ENCODE data around the gene HIPK1. TPM values are rescaled to one million over a fixed set of nuclear protein-coding genes. Genes with fewer than 3 reads are reported as not detected.

The HIPK1 gene
- total and polyA plus RNA-seq, 2 of the 13 experiments (the other 11 are each of a cell fraction or from before 2014, with no cell fraction given), result 20.8 to 33.4 TPM

DNA sequence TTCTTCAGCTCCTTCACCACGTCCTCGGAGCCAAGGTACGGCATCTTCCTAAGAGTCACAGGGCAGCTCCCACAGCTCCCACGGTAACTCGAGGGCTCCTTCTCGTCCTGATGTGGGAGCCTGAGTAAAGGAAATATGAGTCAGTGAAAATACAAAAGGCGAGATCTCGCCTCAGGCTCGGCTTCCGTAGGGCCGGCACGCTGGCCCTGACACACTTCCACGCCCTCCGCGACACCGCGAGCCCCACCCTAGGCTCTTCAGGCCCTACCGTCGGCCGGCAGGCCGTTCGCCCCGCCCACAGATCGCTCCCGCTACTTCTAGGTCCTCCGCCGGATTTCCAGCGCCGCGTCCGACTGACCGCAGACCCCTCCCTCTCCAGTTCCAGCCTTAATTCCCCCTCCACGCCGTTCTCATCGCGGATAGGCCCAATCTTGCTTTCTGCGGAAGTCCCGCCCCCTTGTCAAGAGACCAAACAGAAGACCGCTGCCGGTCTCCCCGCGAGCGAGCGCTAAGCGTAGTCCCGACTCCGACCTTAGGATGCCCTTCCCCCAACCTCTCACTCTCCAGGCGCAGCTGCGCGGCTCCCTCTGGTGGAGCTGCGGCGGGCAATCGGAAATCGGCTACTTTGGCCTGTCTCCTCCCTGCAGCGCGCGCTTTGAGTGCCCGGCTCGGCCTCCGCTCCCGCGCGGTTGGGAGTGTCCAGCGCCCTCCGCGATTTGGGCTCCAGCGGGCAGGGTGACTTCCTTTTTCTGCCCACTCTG lies 24.3 kb upstream of the HIPK1 start, which contains the start of the genes AP4B1 and DCLRE1B (continued):
- no peak for TF ChIP-seq PCBP2 (optimal IDR thresholded peaks at IDR 0.05; ENCODE audit: low read depth, low read length, poor library complexity, severe bottlenecking)
- no peak for TF ChIP-seq ZFP36 (IDR thresholded peaks at IDR 0.05; ENCODE audit: borderline replicate concordance, low read depth, low read length, partially characterized antibody)
- TF ChIP-seq, protein P1, sequence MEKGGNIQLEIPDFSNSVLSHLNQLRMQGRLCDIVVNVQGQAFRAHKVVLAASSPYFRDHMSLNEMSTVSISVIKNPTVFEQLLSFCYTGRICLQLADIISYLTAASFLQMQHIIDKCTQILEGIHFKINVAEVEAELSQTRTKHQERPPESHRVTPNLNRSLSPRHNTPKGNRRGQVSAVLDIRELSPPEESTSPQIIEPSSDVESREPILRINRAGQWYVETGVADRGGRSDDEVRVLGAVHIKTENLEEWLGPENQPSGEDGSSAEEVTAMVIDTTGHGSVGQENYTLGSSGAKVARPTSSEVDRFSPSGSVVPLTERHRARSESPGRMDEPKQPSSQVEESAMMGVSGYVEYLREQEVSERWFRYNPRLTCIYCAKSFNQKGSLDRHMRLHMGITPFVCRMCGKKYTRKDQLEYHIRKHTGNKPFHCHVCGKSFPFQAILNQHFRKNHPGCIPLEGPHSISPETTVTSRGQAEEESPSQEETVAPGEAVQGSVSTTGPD (CRISPR knock-in tag; IDR thresholded peaks at IDR 0.05), result no peak

DNA sequence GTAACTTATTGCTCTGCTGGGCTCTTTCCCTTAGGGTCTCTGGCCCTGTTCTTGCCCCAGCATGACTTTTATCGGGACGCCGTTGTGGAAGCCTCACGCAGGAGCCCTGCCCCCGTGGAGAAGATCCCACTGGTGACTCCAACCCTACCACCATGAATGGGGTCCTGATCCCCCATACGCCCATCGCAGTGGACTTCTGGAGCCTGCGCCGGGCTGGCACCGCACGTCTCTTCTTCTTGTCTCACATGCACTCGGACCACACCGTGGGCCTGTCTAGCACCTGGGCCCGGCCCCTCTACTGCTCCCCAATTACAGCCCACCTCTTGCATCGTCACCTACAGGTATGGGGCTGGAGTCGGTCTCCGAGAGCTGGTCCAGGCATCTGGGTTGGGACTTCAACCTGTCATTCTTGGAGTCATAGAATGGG lies 23.7 kb upstream of the HIPK1 start:
- Histone ChIP-seq H3K9ac (ENCODE audit: insufficient read depth, low read depth, low read length) (peak overlapping the region; percentile 89), H3K27me3 (ENCODE audit: control insufficient read depth in 1 of 2, insufficient read depth in 2 of 2, low read length in 2 of 2) (no peaks in the 10 kb centered on the region; a peak in 1 of 5 replicates), H3K9me3 (ENCODE audit: low read length) (no peaks in the 10 kb centered on the region), H3K4me1 (ENCODE audit: insufficient read depth, low read length) (peaks cover 24% of the 10 kb centered on the region; the same call in 1 of the 2 replicates), H3K79me2 (ENCODE audit: insufficient read depth, low read length) (peaks cover 16% of the 10 kb centered on the region), H3K4me3 (replicated peaks in 1 of 3; ENCODE audit: insufficient read depth in 1 of 3, low read depth in 2 of 3, low read length in 3 of 3) (peak overlapping the region; percentile 81 to 90 (median 88)), H3K36me3 (replicated peaks in 1 of 2; ENCODE audit: control insufficient read depth in 1 of 2, insufficient read depth in 2 of 2, low read length in 2 of 2) (peaks cover 0 to 23% of the 10 kb centered on the region in 2 experiments; a peak in 3 of 5 replicates), H2AFZ (ENCODE audit: low read length) (peak overlapping the region; percentile 62), H3K4me2 (ENCODE audit: low read depth, low read length) (peak overlapping the region; percentile 90), H3K27ac (ENCODE audit: extremely low read length, insufficient read depth, low read length) (peak overlapping the region; percentile 78), H4K20me1 (ENCODE audit: insufficient read depth, low read length) (no peaks in the 10 kb centered on the region)
- WGBS (ENCODE audit: low lambda C conversion rate), result 3% methylated on average over 10 of the region's 17 CpGs
- intact Hi-C loops (cut with micrococcal nuclease; ENCODE audit: unreplicated experiment), result loop anchor here (1.0 kb wide), 3 partner anchors 24 to 93 kb away; partner anchors contain the start of genes HIPK1 and RSBN1
- ATAC-seq, result peak; percentile 37
- no peak for FAIRE-seq
- TSS peak; percentile 65 for BruUV-seq (replicated peaks)
- in situ Hi-C loops (cut with HindIII; ENCODE audit: extremely low pct_ligation_motif_present, low pct_unique_long_range_greater_than_20kb), result no loop called here
- peak; percentile 15 for DNase-seq (ENCODE audit: low spot score)
- POLR2A ChIA-PET, result interaction anchor here (0.6 to 3.5 kb wide), 4 partner anchors 24 to 93 kb away, joined by 3 to 102 read pairs (median 6); partner anchors contain the start of genes HIPK1 and RSBN1
- CTCF ChIA-PET (ENCODE audit: low intra/inter-chr PET ratio, low total read pairs), result interaction anchor here (0.9 to 2.0 kb wide), 2 partner anchors 24 to 70 kb away, joined by 3 to 6 read pairs; partner anchors contain the start of gene HIPK1
- no peak for TF ChIP-seq HMGA1 (CRISPR knock-in tag; conservative IDR thresholded peaks at IDR 0.05)
- no peak for TF ChIP-seq HOXD1 (CRISPR knock-in tag; IDR thresholded peaks at IDR 0.05)
- TF ChIP-seq ZNF777 (CRISPR knock-in tag; IDR thresholded peaks at IDR 0.05), result 0 out of 2 replicates have a peak, but pooled peaks have one; percentile 26
- no peak for TF ChIP-seq ZBTB38 (CRISPR knock-in tag; IDR thresholded peaks at IDR 0.05)
- TF ChIP-seq ZNF292 (CRISPR knock-in tag; IDR thresholded peaks at IDR 0.05; ENCODE audit: borderline replicate concordance, low read depth), result no peak; the same call in 1 of the 2 replicates
- TF ChIP-seq ZNF746 (CRISPR knock-in tag; IDR thresholded peaks at IDR 0.05), result no peak
- TF ChIP-seq MBD4 (IDR thresholded peaks at IDR 0.05; ENCODE audit: borderline replicate concordance, low read length), result no peak
- TF ChIP-seq YY1 (IDR thresholded peaks at IDR 0.05; ENCODE audit: insufficient read depth, insufficient replicate concordance, low read depth, low read length), result no peak
- TF ChIP-seq, protein P2, sequence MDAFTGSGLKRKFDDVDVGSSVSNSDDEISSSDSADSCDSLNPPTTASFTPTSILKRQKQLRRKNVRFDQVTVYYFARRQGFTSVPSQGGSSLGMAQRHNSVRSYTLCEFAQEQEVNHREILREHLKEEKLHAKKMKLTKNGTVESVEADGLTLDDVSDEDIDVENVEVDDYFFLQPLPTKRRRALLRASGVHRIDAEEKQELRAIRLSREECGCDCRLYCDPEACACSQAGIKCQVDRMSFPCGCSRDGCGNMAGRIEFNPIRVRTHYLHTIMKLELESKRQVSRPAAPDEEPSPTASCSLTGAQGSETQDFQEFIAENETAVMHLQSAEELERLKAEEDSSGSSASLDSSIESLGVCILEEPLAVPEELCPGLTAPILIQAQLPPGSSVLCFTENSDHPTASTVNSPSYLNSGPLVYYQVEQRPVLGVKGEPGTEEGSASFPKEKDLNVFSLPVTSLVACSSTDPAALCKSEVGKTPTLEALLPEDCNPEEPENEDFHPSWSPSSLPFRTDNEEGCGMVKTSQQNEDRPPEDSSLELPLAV (CRISPR knock-in tag; conservative IDR thresholded peaks at IDR 0.05; ENCODE audit: low read depth), result no peak
- TF ChIP-seq, protein P3, sequence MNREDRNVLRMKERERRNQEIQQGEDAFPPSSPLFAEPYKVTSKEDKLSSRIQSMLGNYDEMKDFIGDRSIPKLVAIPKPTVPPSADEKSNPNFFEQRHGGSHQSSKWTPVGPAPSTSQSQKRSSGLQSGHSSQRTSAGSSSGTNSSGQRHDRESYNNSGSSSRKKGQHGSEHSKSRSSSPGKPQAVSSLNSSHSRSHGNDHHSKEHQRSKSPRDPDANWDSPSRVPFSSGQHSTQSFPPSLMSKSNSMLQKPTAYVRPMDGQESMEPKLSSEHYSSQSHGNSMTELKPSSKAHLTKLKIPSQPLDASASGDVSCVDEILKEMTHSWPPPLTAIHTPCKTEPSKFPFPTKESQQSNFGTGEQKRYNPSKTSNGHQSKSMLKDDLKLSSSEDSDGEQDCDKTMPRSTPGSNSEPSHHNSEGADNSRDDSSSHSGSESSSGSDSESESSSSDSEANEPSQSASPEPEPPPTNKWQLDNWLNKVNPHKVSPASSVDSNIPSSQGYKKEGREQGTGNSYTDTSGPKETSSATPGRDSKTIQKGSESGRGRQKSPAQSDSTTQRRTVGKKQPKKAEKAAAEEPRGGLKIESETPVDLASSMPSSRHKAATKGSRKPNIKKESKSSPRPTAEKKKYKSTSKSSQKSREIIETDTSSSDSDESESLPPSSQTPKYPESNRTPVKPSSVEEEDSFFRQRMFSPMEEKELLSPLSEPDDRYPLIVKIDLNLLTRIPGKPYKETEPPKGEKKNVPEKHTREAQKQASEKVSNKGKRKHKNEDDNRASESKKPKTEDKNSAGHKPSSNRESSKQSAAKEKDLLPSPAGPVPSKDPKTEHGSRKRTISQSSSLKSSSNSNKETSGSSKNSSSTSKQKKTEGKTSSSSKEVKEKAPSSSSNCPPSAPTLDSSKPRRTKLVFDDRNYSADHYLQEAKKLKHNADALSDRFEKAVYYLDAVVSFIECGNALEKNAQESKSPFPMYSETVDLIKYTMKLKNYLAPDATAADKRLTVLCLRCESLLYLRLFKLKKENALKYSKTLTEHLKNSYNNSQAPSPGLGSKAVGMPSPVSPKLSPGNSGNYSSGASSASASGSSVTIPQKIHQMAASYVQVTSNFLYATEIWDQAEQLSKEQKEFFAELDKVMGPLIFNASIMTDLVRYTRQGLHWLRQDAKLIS (CRISPR knock-in tag; IDR thresholded peaks at IDR 0.05), result no peak
- no peak for TF ChIP-seq ZNF430 (CRISPR knock-in tag; IDR thresholded peaks at IDR 0.05)
- TF ChIP-seq RARA (CRISPR knock-in tag; IDR thresholded peaks at IDR 0.05), result no peak; the same call in 1 of the 2 replicates
